Measurements from ENCODE around the gene FAM149A.

Gene FAM149A

GRCh38 chr4:186137196-186137794, 32.8 kb downstream of the FAM149A start:
- peak; percentile 60 for ATAC-seq
- TF ChIP-seq ZFP30 (CRISPR knock-in tag; IDR thresholded peaks at IDR 0.05) (no peak), POU6F1 (CRISPR knock-in tag; IDR thresholded peaks at IDR 0.05; ENCODE audit: borderline replicate concordance, low read depth) (no peak), ZFP3 (CRISPR knock-in tag; IDR thresholded peaks at IDR 0.05) (no peak)

- peak; percentile 70 for ATAC-seq
- TF ChIP-seq ISL1 (CRISPR knock-in tag; IDR thresholded peaks at IDR 0.05): no peak
- TF ChIP-seq PATZ1 (CRISPR knock-in tag; IDR thresholded peaks at IDR 0.05; ENCODE audit: borderline replicate concordance): no peak
- TF ChIP-seq ZFP3 (CRISPR knock-in tag; IDR thresholded peaks at IDR 0.05): no peak
- TF ChIP-seq OSR1 (CRISPR knock-in tag; IDR thresholded peaks at IDR 0.05): no peak
Measured at GRCh38 chr4:186144198-186144945, 39.9 kb downstream of the FAM149A start.

- TF ChIP-seq PATZ1 (CRISPR knock-in tag; IDR thresholded peaks at IDR 0.05; ENCODE audit: borderline replicate concordance) (no peak), ZFP3 (CRISPR knock-in tag; IDR thresholded peaks at IDR 0.05) (no peak), CSRNP3 (CRISPR knock-in tag; IDR thresholded peaks at IDR 0.05) (no peak)
- ATAC-seq: peak; percentile 76
Measured at GRCh38 chr4:186144946-186145569, 40.6 kb downstream of the FAM149A start.

- no peak for ATAC-seq
- TF ChIP-seq ZNF8 (CRISPR knock-in tag; IDR thresholded peaks at IDR 0.05) (no peak), ZNF565 (CRISPR knock-in tag; conservative IDR thresholded peaks at IDR 0.05; ENCODE audit: low read depth) (no peak)
Measured at GRCh38 chr4:186146458-186146857, 42.0 kb downstream of the FAM149A start.

- ATAC-seq: no peak
- TF ChIP-seq CREB5 (CRISPR knock-in tag; IDR thresholded peaks at IDR 0.05; ENCODE audit: low read depth) (no peak), TSHZ2 (CRISPR knock-in tag; IDR thresholded peaks at IDR 0.05) (no peak), TOX (CRISPR knock-in tag; IDR thresholded peaks at IDR 0.05; ENCODE audit: borderline replicate concordance) (no peak), ARNTL (CRISPR knock-in tag; IDR thresholded peaks at IDR 0.05; ENCODE audit: borderline replicate concordance, low read depth) (no peak), ESRRG (CRISPR knock-in tag; IDR thresholded peaks at IDR 0.05) (no peak), TCF4 (CRISPR knock-in tag; IDR thresholded peaks at IDR 0.05; ENCODE audit: borderline replicate concordance) (no peak), PATZ1 (CRISPR knock-in tag; IDR thresholded peaks at IDR 0.05; ENCODE audit: borderline replicate concordance) (no peak), CSRNP3 (CRISPR knock-in tag; IDR thresholded peaks at IDR 0.05) (no peak), ZNF8 (CRISPR knock-in tag; IDR thresholded peaks at IDR 0.05) (no peak)
Measured at GRCh38 chr4:186148336-186148975, 44.0 kb downstream of the FAM149A start.

Measured in SK-N-SH treated with all-trans-retinoic acid at 6 μM for 48 hours (cell line).